Peyer's patch (tissue), 4 donors: ENCODE measurements around the gene MEMO1.

ENCODE experiments used
- POLR2A ChIP-seq, 2 donors: fragments of 450-650 bp; IDR thresholded peaks; one replicate each; pipeline ENCODE4 v1.5.1; 2017; ENCODE audit warnings: antibody characterized with exemption in 2 of 2, mild to moderate bottlenecking in 2 of 2, moderate library complexity in 2 of 2
- TF ChIP-seq, protein P1 (sequence below), 6 experiments: fragments of 450-650 bp in 4 of 6; fragments of 200-600 bp in 2 of 6; sonication (generic) in 1 of 6; IDR thresholded peaks; one replicate each; pipeline ENCODE4 v1.5.1; 2017 to 2019; ENCODE audit warnings: antibody characterized with exemption in 6 of 6, mild to moderate bottlenecking in 3 of 6, moderate library complexity in 1 of 6

DNA sequence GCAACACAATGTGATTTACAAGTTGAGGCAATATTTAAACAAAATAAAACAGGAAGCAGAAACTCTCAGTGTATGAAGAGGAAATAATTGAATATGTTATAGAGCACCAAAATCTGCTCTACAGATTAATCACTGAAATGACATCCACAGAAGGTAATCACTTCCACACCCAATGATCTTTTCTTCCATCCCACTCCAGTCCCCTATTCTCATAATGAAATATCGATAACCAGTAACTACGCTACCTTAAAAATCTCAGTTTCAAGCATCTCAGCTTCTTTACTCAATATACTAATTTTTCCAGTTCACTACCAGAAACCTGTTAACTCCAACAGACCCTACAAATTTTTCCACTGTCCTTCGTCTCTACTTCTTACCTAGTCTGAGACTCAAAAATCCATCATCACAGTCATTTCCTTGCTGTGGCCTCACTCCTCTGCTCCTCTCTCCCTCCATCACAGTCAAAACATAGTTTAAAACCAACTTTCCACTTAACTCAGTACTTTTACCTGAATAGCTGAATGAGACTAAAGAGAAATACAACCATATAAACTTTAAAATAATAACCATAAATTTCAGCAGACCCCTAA, 67.1 kb downstream of the MEMO1 start:
- TF ChIP-seq POLR2A (IDR thresholded peaks at IDR 0.05), result no peak
- TF ChIP-seq, protein P1, sequence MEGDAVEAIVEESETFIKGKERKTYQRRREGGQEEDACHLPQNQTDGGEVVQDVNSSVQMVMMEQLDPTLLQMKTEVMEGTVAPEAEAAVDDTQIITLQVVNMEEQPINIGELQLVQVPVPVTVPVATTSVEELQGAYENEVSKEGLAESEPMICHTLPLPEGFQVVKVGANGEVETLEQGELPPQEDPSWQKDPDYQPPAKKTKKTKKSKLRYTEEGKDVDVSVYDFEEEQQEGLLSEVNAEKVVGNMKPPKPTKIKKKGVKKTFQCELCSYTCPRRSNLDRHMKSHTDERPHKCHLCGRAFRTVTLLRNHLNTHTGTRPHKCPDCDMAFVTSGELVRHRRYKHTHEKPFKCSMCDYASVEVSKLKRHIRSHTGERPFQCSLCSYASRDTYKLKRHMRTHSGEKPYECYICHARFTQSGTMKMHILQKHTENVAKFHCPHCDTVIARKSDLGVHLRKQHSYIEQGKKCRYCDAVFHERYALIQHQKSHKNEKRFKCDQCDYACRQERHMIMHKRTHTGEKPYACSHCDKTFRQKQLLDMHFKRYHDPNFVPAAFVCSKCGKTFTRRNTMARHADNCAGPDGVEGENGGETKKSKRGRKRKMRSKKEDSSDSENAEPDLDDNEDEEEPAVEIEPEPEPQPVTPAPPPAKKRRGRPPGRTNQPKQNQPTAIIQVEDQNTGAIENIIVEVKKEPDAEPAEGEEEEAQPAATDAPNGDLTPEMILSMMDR (IDR thresholded peaks at IDR 0.05), result no peak
